ENCODE results near the gene KIAA0040. TPM values are rescaled to one million over a fixed set of nuclear protein-coding genes. Genes with fewer than 3 reads are reported as not detected.

KIAA0040 gene
- total and polyA plus RNA-seq, 2 experiments from 2014 or later, result 1.4 to 1.6 TPM

DNA sequence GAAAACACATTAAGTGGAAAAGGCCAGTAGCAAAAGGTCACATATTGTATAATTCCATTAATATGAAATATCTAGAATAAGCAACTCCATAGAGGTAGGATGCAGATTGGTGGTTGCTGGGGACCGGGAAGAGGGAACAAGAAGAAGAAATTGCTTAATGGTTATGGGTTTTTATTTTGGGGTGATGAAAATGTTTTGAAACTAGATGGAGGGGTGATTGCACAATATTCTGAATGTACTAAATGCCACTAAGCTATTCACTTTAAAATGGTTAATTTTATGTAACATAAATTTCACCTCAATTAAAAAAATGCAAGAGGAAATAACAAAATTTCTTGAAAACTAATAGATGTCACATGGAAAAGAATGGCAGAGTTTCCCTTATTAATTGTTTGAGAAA is 6.7 kb downstream of the KIAA0040 start:
- Histone ChIP-seq H3K36me3 (no peaks in the 10 kb centered on the region), H3K4me3 (no peak overlapping the region), H3K27ac (no peak overlapping the region), H3K9me3 (ENCODE audit: low read depth) (no peaks in the 10 kb centered on the region), H3K27me3 (peaks cover 6% of the 10 kb centered on the region), H3K4me1 (ENCODE audit: low read depth) (no peaks in the 10 kb centered on the region)
- no peak for TF ChIP-seq CTCF (IDR thresholded peaks at IDR 0.05; ENCODE audit: low read depth, low read length)
- no peak for DNase-seq (ENCODE audit: low read depth in 1 of 2, low spot score in 1 of 2)

- H3K4me3 ChIP-seq, result no peak overlapping the region
- H3K27ac ChIP-seq, result no peak overlapping the region
- no peaks in the 10 kb centered on the region for H3K27me3 ChIP-seq
- H3K36me3 ChIP-seq, result no peaks in the 10 kb centered on the region
- no peaks in the 10 kb centered on the region for H3K4me1 ChIP-seq (ENCODE audit: low read depth)
- DNase-seq (ENCODE audit: low read depth in 1 of 2, low spot score in 1 of 2), result no peak
- H3K9me3 ChIP-seq (ENCODE audit: low read depth), result no peaks in the 10 kb centered on the region
- TF ChIP-seq CTCF (IDR thresholded peaks at IDR 0.05; ENCODE audit: low read depth, low read length), result no peak
Observed at GRCh38 chr1:175183586-175183985, 9.0 kb downstream of the KIAA0040 start.

GRCh38 chr1:175182201-175182746 is 10.3 kb downstream of the KIAA0040 start:
- Histone ChIP-seq H3K27me3 (no peaks in the 10 kb centered on the region), H3K4me1 (ENCODE audit: low read depth) (no peaks in the 10 kb centered on the region), H3K9me3 (ENCODE audit: low read depth) (no peaks in the 10 kb centered on the region), H3K27ac (no peak overlapping the region), H3K4me3 (no peak overlapping the region), H3K36me3 (no peaks in the 10 kb centered on the region)
- DNase-seq (ENCODE audit: low read depth in 1 of 2, low spot score in 1 of 2), result no peak
- no peak for TF ChIP-seq CTCF (IDR thresholded peaks at IDR 0.05; ENCODE audit: low read depth, low read length)

DNA sequence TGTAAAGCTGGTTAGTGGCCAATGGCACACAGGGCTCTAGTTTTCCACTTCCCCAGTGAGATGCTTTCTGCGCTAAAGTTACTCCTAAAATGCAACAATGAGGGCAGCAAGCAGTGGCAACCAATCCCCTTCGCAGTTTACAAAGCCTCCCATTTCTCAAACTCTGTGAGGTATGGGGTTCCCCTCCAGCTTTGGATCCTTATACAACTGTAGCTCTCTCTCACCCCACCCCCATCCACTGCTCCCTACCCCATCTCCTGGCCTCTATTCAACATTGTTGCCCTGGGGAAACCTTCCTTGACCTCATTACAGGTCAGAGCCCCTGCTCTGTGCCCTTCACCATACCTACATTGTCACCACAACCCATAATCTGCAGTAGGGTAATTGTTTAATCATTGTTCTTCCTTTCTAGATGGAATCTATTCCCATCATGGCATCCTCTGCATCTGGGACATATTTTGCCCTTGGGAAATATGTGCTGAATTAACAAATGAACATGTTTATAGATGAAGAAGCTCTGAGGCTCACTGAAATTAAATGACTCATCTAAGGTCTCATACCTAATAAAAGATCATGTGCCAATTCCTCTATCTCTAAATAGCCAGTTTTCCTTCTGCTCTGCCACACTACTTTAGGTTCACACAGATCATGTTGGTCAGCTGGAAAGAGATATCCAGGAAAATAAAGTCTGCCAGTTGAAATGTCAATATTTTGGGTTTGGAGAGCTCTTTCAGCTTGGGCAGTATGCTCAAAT is 12.6 kb downstream of the KIAA0040 start:
- no peak for DNase-seq (ENCODE audit: low read depth in 1 of 2, low spot score in 1 of 2)
- Histone ChIP-seq H3K9me3 (ENCODE audit: low read depth) (no peaks in the 10 kb centered on the region), H3K4me3 (no peak overlapping the region), H3K27ac (no peak overlapping the region), H3K4me1 (ENCODE audit: low read depth) (no peaks in the 10 kb centered on the region), H3K27me3 (no peaks in the 10 kb centered on the region), H3K36me3 (no peaks in the 10 kb centered on the region)
- no peak for TF ChIP-seq CTCF (IDR thresholded peaks at IDR 0.05; ENCODE audit: low read depth, low read length)

GRCh38 chr1:175178456-175178855 is 14.1 kb downstream of the KIAA0040 start:
- no peak overlapping the region for H3K27ac ChIP-seq
- DNase-seq (ENCODE audit: low read depth in 1 of 2, low spot score in 1 of 2), result no peak
- H3K4me3 ChIP-seq, result no peak overlapping the region
- H3K9me3 ChIP-seq (ENCODE audit: low read depth), result no peaks in the 10 kb centered on the region
- no peak for TF ChIP-seq CTCF (IDR thresholded peaks at IDR 0.05; ENCODE audit: low read depth, low read length)
- no peaks in the 10 kb centered on the region for H3K4me1 ChIP-seq (ENCODE audit: low read depth)
- H3K27me3 ChIP-seq, result no peaks in the 10 kb centered on the region
- no peaks in the 10 kb centered on the region for H3K36me3 ChIP-seq
